ENCODE results near the gene ACOT7. TPM values are rescaled to one million over a fixed set of nuclear protein-coding genes. Genes with fewer than 3 reads are reported as not detected.

Gene ACOT7
- total and polyA plus RNA-seq, 2 of the 13 experiments (the other 11 are each of a cell fraction or from before 2014, with no cell fraction given) = 33.0 to 55.8 TPM

DNA sequence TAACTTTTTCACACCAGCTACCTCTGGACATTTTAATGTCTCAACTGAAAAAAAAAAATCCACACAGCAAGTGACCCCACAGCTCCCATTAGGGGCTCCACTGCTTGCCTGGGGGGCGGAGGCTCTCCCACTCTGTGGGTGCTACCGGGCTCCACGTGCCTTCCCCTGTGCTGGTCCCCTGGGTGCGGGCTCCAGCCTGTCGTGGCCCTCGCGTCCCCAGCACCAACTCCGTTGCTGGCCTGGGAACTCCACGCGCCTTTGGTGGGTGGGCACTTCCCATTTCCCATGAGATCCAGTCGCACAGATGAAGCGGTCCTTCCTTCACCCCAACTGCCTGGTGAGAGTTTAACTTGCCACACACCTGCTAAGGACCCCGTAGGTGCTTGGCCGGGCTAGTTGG is 105.5 kb downstream of the ACOT7 start:
- no peak for TF ChIP-seq ZNF766 (CRISPR knock-in tag; IDR thresholded peaks at IDR 0.05; ENCODE audit: borderline replicate concordance)
- no peak for TF ChIP-seq ZMYM2 (CRISPR knock-in tag; IDR thresholded peaks at IDR 0.05)
- TF ChIP-seq SATB2 (CRISPR knock-in tag; IDR thresholded peaks at IDR 0.05) = no peak
- TF ChIP-seq ZNF12 (CRISPR knock-in tag; IDR thresholded peaks at IDR 0.05) = no peak
- TF ChIP-seq RBM39 (IDR thresholded peaks at IDR 0.05; ENCODE audit: low read depth, low read length, poor library complexity, severe bottlenecking) = no peak
- TF ChIP-seq ELK4 (CRISPR knock-in tag; IDR thresholded peaks at IDR 0.05; ENCODE audit: borderline replicate concordance) = no peak
- TF ChIP-seq ARID3A (IDR thresholded peaks at IDR 0.05; ENCODE audit: low read depth, low read length) = no peak
- TF ChIP-seq NR2F2 (IDR thresholded peaks at IDR 0.05; ENCODE audit: borderline replicate concordance, low read depth) = no peak
- TF ChIP-seq KDM2A (CRISPR knock-in tag; IDR thresholded peaks at IDR 0.05; ENCODE audit: borderline replicate concordance, low read depth) = no peak
- TF ChIP-seq NAIF1 (CRISPR knock-in tag; IDR thresholded peaks at IDR 0.05; ENCODE audit: borderline replicate concordance) = no peak
- no peak for TF ChIP-seq ZC3H13 (CRISPR knock-in tag; IDR thresholded peaks at IDR 0.05)
- TF ChIP-seq MLLT10 (CRISPR knock-in tag; IDR thresholded peaks at IDR 0.05) = no peak
- TF ChIP-seq TEAD2 (CRISPR knock-in tag; IDR thresholded peaks at IDR 0.05) = no peak
- no peak for TF ChIP-seq ARNT (IDR thresholded peaks at IDR 0.05)
- no peak for TF ChIP-seq ZNF550 (CRISPR knock-in tag; IDR thresholded peaks at IDR 0.05; ENCODE audit: borderline replicate concordance)
- TF ChIP-seq KIAA2018 (CRISPR knock-in tag; IDR thresholded peaks at IDR 0.05; ENCODE audit: borderline replicate concordance) = no peak
- Histone ChIP-seq H3K9ac (ENCODE audit: insufficient read depth, low read depth, low read length) (no peak overlapping the region), H3K27ac (ENCODE audit: extremely low read length, insufficient read depth, low read length) (no peak overlapping the region), H3K27me3 (ENCODE audit: control insufficient read depth in 1 of 2, insufficient read depth in 2 of 2, low read length in 2 of 2) (no peaks in the 10 kb centered on the region), H3K4me2 (ENCODE audit: low read depth, low read length) (no peak overlapping the region), H3K79me2 (ENCODE audit: insufficient read depth, low read length) (no peaks in the 10 kb centered on the region), H3K9me3 (ENCODE audit: low read length) (no peaks in the 10 kb centered on the region), H2AFZ (ENCODE audit: low read length) (no peak overlapping the region), H3K4me3 (replicated peaks in 1 of 3; ENCODE audit: insufficient read depth in 1 of 3, low read depth in 2 of 3, low read length in 3 of 3) (no peak overlapping the region), H3K4me1 (ENCODE audit: insufficient read depth, low read length) (no peaks in the 10 kb centered on the region), H3K36me3 (replicated peaks in 1 of 2; ENCODE audit: control insufficient read depth in 1 of 2, insufficient read depth in 2 of 2, low read length in 2 of 2) (peaks cover 1 to 27% of the 10 kb centered on the region in 2 experiments; a peak in 4 of 5 replicates), H4K20me1 (ENCODE audit: insufficient read depth, low read length) (no peaks in the 10 kb centered on the region)
- BruUV-seq (replicated peaks) = no TSS peak
- WGBS (ENCODE audit: low lambda C conversion rate) = 94% methylated on average over 14 of the region's 14 CpGs
- in situ Hi-C loops (cut with HindIII; ENCODE audit: extremely low pct_ligation_motif_present, low pct_unique_long_range_greater_than_20kb) = no loop called here
- intact Hi-C loops (cut with micrococcal nuclease; ENCODE audit: unreplicated experiment) = no loop called here
- ATAC-seq (no peak), FAIRE-seq (no peak), DNase-seq (ENCODE audit: low spot score) (no peak)
- ChIA-PET CTCF (ENCODE audit: low intra/inter-chr PET ratio, low total read pairs) (no interaction called here), POLR2A (no interaction called here)

All from HepG2 (cell line).